GM12865 (cell line): ENCODE results near the gene XPNPEP2.
A peak's percentile ranks its signal among the peaks of the same experiment; 100 is the strongest.

ENCODE experiments used
- DNase-seq: peaks from one replicate; pipeline ENCODE4 v3.0.0; 2010; ENCODE audit warnings: low read depth
- H3K4me3 ChIP-seq: 2 replicates; pipeline ENCODE4 v1.5.1; 2011; ENCODE audit warnings: mild to moderate bottlenecking, low read depth, low read length, control low read depth
- TF ChIP-seq, protein P1 (sequence below): IDR thresholded peaks from 2 replicates; pipeline ENCODE4 v1.5.1; 2011; ENCODE audit warnings: low read length, control low read depth, low read depth, inconsistent platforms; ENCODE audit not compliant: insufficient read depth; ENCODE audit errors: missing control alignments

XPNPEP2 gene

GRCh38 chrX:129748305-129748704 lies 9.5 kb downstream of the XPNPEP2 start:
- no peak for DNase-seq

DNA sequence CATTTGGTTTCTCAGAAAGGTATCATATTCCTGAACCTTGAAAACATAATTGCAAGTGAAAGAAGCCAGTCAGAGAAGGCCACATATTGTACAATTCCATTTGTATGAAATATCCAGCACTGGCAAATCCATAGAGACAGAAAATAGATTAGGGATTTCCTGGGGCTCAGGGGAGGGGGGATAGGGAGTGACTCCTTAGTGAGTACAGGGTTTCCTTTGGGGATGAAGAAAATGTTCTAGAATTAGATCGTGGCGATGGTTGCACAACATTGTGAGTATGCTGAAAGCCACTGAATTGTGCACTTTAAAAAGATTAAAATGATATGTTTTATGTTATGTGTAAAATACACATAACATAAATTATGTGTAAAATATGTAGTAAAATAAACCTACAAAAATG lies 10.3 kb downstream of the XPNPEP2 start:
- TF ChIP-seq, protein P1, sequence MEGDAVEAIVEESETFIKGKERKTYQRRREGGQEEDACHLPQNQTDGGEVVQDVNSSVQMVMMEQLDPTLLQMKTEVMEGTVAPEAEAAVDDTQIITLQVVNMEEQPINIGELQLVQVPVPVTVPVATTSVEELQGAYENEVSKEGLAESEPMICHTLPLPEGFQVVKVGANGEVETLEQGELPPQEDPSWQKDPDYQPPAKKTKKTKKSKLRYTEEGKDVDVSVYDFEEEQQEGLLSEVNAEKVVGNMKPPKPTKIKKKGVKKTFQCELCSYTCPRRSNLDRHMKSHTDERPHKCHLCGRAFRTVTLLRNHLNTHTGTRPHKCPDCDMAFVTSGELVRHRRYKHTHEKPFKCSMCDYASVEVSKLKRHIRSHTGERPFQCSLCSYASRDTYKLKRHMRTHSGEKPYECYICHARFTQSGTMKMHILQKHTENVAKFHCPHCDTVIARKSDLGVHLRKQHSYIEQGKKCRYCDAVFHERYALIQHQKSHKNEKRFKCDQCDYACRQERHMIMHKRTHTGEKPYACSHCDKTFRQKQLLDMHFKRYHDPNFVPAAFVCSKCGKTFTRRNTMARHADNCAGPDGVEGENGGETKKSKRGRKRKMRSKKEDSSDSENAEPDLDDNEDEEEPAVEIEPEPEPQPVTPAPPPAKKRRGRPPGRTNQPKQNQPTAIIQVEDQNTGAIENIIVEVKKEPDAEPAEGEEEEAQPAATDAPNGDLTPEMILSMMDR = no peak
- H3K4me3 ChIP-seq = no peak overlapping the region

More at GRCh38 chrX:129748305-129748704, 9.5 kb downstream of the XPNPEP2 start:
- H3K4me3 ChIP-seq = no peak overlapping the region
- TF ChIP-seq, protein P1 = no peak

GRCh38 chrX:129750971-129751370 lies 12.2 kb downstream of the XPNPEP2 start:
- TF ChIP-seq, protein P1 = no peak
- no peak for DNase-seq
- H3K4me3 ChIP-seq = no peak overlapping the region

More for the DNA sequence above, 10.3 kb downstream of the XPNPEP2 start:
- no peak for DNase-seq

DNA sequence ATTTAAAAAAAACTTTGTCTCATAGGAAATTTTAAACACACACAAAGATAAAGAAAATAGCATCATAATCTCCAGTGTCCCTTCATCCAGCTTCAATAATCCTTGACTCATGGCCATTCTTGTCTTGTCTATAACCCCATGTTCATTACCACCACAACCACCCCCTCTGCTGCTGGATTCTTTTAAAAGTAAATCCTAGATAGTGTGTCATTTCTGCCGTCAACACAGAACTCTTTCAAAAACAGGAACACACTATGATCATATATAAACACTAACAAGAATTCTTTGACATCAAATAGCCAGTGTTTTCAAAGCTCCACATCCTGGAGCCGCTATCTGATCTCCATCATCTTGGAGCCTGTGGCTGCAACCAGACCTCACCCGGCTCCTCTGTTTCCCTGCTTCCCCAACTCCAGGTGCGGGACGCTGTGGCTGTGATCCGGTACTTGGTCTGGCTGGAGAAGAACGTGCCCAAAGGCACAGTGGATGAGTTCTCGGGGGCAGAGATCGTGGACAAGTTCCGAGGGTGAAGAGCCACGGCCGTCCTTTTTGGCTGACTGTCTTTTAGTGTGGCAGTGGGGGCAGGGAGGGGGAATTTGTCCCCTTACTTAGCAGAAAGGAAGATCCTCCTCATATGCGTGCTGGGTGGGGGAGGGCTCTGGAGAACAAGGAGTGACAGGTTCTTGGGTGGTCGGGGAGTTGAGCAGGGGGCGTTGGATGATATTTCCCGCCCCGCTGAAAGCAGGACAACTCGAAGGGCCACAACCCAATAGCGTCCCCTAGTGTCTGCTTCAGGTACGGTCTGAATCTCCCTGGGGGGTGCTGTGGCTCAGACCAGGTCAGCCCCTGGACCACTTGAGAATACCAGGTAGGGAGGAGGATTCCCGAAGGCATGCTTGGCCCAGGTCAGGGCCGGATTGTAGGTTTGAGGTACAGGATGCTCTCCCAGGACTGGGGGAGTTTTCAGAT lies 15.6 kb downstream of the XPNPEP2 start:
- TF ChIP-seq, protein P1 = peak; percentile 59
- no peak for DNase-seq

GRCh38 chrX:129755779-129756650 lies 17.2 kb downstream of the XPNPEP2 start:
- no peak overlapping the region for H3K4me3 ChIP-seq
- DNase-seq = peak; percentile 55
- TF ChIP-seq, protein P1 = peak; percentile 36

More for the DNA sequence above, 15.6 kb downstream of the XPNPEP2 start:
- H3K4me3 ChIP-seq = no peak overlapping the region

GRCh38 chrX:129759576-129760061 lies 20.8 kb downstream of the XPNPEP2 start:
- H3K4me3 ChIP-seq = no peak overlapping the region
- peak; percentile 47 for DNase-seq
- TF ChIP-seq, protein P1 = no peak
